ENCODE results near the gene CKLF.

The CKLF gene

GRCh38 chr16:66548068-66548467 lies 4.3 kb upstream of the CKLF start:
- no peak for TF ChIP-seq POLR2A (IDR thresholded peaks at IDR 0.05; ENCODE audit: low read depth, low read length)
- TF ChIP-seq POLR2AphosphoS5 (IDR thresholded peaks at IDR 0.05; ENCODE audit: low read depth, low read length): no peak
- TF ChIP-seq TAF1 (IDR thresholded peaks at IDR 0.05; ENCODE audit: borderline replicate concordance, low read depth, low read length): no peak
- FAIRE-seq (no peak), DNase-seq (ENCODE audit: insufficient read length) (no peak)

GRCh38 chr16:66548868-66549267 lies 3.5 kb upstream of the CKLF start:
- FAIRE-seq (no peak), DNase-seq (ENCODE audit: insufficient read length) (no peak)
- no peak for TF ChIP-seq POLR2A (IDR thresholded peaks at IDR 0.05; ENCODE audit: low read depth, low read length)
- TF ChIP-seq POLR2AphosphoS5 (IDR thresholded peaks at IDR 0.05; ENCODE audit: low read depth, low read length): no peak
- TF ChIP-seq TAF1 (IDR thresholded peaks at IDR 0.05; ENCODE audit: borderline replicate concordance, low read depth, low read length): no peak

DNA sequence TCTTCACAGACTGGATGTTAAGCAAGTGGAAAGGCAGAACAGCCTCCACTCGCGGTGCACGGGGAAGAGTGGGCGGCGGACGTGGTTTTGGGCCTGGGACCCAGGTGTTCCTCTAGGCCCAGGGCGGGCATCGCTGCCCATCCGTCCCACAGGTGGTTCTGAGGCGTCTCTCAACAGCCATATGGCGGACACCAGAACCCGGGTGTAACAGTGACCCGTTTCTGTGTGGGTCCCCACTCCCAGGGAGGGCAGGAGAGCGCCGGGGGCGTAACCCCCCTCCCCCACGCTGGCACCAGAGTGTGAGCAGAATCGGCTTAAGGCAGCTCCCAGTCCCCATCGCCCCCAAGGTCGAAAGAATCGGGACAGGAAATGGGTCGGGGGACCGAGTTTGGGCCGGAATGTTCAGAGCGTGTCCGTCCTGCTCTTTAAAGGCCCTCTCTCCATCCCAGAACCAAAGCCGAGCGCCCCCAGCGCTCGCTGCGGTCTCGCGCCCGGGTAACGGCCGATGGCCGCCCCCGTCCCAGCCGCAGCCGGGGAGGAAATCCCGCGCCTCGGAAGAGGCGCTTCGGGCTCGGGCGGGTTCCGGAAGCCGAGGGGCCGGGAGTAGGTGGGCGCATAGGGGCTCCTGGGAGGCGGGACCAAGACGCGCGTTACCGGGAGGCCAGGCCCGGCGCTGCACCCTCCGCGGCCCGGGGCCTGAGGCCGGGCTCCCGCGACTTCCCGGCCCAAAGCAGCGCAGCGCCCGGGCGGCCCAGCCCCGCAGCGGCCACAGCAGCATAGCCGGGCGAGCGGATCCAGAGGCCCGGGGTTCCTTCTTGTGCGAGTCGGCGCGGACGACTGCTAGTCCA lies 2.9 kb upstream of the CKLF start, which contains the start of gene TK2:
TK2 (minus strand) TSS at position 839 of the 848 bp plus-strand sequence; CDS start at position 778, 61 bp downstream.
- peak; percentile 61 for DNase-seq (ENCODE audit: insufficient read length)
- FAIRE-seq: peak; percentile 51
- TF ChIP-seq POLR2A (IDR thresholded peaks at IDR 0.05; ENCODE audit: low read depth, low read length) (peak; percentile 64; the same call in 1 of the 2 replicates), POLR2AphosphoS5 (IDR thresholded peaks at IDR 0.05; ENCODE audit: low read depth, low read length) (peak; percentile 18; the same call in 1 of the 2 replicates), TAF1 (IDR thresholded peaks at IDR 0.05; ENCODE audit: borderline replicate concordance, low read depth, low read length) (peak; percentile 39)

DNA sequence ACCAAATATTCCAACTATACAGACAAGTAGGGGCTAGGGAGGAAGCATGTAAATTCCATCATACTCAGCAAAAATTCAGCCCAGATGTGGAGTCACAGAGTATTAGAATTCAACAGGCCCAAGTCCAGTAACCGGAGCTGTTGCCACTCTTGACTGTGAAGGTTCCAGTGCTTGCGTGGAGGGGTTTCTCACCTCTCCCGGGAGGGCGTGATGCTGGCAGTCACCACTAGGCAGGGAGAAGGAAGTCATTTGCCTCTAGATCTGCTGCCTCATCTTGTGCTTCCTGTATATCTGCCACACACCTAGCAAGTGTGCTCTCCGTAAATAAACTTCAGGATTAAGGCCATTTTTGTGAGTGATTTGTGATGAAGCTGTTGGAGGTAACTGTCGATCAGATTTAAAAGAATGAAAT lies 1.0 kb upstream of the CKLF start:
- no peak for DNase-seq (ENCODE audit: insufficient read length)
- FAIRE-seq: peak; percentile 88
- TF ChIP-seq TAF1 (IDR thresholded peaks at IDR 0.05; ENCODE audit: borderline replicate concordance, low read depth, low read length) (no peak), POLR2A (IDR thresholded peaks at IDR 0.05; ENCODE audit: low read depth, low read length) (no peak; the same call in 1 of the 2 replicates), POLR2AphosphoS5 (IDR thresholded peaks at IDR 0.05; ENCODE audit: low read depth, low read length) (no peak; the same call in 1 of the 2 replicates)

DNA sequence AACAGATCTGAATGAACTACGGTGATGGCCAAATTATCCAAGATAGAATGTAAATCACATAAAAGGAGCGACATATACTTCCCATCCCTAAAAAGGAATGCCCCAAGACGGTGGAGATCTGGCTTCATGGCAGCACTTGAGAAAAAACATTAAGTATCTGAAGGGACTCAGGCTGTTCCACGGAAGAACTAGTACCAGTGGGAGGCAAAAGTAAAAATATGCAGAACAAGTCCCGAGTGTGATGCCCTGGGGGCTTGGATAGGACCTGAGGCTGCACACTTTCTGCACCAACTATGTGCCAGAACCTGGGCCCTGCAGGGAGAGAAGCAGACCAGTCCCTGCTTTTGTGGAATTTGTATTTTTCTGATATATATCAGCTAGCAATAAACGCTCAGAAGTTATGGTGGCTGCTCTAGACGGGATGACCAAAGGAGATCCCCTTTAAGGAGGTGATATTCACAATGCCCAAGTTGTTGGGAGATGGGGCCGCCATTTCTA lies 539 bp upstream of the CKLF start:
- DNase-seq (ENCODE audit: insufficient read length): no peak
- TF ChIP-seq POLR2AphosphoS5 (IDR thresholded peaks at IDR 0.05; ENCODE audit: low read depth, low read length): no peak
- no peak for TF ChIP-seq POLR2A (IDR thresholded peaks at IDR 0.05; ENCODE audit: low read depth, low read length)
- no peak for TF ChIP-seq TAF1 (IDR thresholded peaks at IDR 0.05; ENCODE audit: borderline replicate concordance, low read depth, low read length)
- no peak for FAIRE-seq

- FAIRE-seq: no peak
- TF ChIP-seq POLR2AphosphoS5 (IDR thresholded peaks at IDR 0.05; ENCODE audit: low read depth, low read length) (no peak), POLR2A (IDR thresholded peaks at IDR 0.05; ENCODE audit: low read depth, low read length) (no peak), TAF1 (IDR thresholded peaks at IDR 0.05; ENCODE audit: borderline replicate concordance, low read depth, low read length) (no peak)
- no peak for DNase-seq (ENCODE audit: insufficient read length)
Measured at GRCh38 chr16:66553223-66553622, 847 bp downstream of the CKLF start.

- FAIRE-seq (no peak), DNase-seq (ENCODE audit: insufficient read length) (no peak)
- TF ChIP-seq POLR2AphosphoS5 (IDR thresholded peaks at IDR 0.05; ENCODE audit: low read depth, low read length) (no peak), POLR2A (IDR thresholded peaks at IDR 0.05; ENCODE audit: low read depth, low read length) (no peak), TAF1 (IDR thresholded peaks at IDR 0.05; ENCODE audit: borderline replicate concordance, low read depth, low read length) (no peak)
Measured at GRCh38 chr16:66554021-66554420, 1.6 kb downstream of the CKLF start.

GRCh38 chr16:66554495-66554894 lies 2.1 kb downstream of the CKLF start:
- FAIRE-seq (no peak), DNase-seq (ENCODE audit: insufficient read length) (no peak)
- TF ChIP-seq POLR2A (IDR thresholded peaks at IDR 0.05; ENCODE audit: low read depth, low read length): no peak
- TF ChIP-seq TAF1 (IDR thresholded peaks at IDR 0.05; ENCODE audit: borderline replicate concordance, low read depth, low read length): no peak
- no peak for TF ChIP-seq POLR2AphosphoS5 (IDR thresholded peaks at IDR 0.05; ENCODE audit: low read depth, low read length)

DNA sequence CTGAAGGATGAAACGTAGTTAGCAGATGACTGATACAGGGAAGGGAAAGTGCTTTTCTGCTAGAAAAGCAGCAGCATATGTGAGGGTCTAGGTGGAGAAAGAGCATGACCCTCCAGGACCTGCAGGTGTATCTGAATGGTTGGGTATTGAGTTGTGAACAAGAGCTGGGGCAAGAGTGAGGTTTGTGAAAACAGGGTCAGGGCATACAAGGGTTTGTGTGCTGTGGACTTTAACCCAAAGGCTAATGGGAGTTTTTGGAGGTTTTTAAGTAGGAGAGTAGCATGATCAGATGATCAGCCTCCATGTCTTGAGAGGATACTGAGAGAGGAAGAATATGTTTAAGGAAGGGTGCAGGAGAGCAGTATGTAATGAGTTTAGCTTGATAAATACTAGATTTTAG lies 7.7 kb downstream of the CKLF start:
- DNase-seq (ENCODE audit: insufficient read length): no peak
- no peak for TF ChIP-seq TAF1 (IDR thresholded peaks at IDR 0.05; ENCODE audit: borderline replicate concordance, low read depth, low read length)
- TF ChIP-seq POLR2AphosphoS5 (IDR thresholded peaks at IDR 0.05; ENCODE audit: low read depth, low read length): no peak
- no peak for TF ChIP-seq POLR2A (IDR thresholded peaks at IDR 0.05; ENCODE audit: low read depth, low read length)
- FAIRE-seq: no peak

DNA sequence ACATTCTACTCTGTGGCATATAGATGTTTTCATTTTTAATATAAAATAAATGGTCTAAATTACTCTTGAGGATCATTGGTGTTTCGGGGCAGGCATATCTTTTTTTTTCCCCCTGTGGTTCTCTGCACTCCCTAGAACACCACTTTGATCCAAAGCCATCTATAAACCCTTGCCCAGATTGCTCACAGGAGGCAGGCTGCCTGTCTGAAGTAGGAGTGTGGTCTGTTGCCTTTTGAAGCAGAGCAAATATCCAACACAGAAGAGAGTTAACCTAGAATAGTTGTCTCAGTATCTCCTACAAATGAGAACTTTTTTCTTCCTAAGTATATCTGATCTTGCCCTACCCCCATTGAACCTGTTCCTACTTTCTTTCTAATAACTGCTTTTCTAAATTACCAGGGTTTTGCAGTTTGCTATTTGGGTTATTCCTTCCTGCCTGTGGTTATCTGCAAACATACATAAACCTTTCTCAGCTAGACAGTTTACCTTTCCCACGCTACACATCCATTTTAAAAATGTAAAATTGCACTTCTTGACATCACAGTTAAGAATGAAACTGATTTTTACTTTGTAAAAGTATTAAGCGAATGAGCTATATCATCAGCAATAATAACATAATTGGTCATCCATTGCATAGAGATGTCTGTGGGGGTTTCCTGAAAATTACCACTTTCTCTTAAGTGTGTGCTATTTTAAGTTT lies 9.2 kb downstream of the CKLF start:
- no peak for TF ChIP-seq TAF1 (IDR thresholded peaks at IDR 0.05; ENCODE audit: borderline replicate concordance, low read depth, low read length)
- TF ChIP-seq POLR2A (IDR thresholded peaks at IDR 0.05; ENCODE audit: low read depth, low read length): no peak
- no peak for TF ChIP-seq POLR2AphosphoS5 (IDR thresholded peaks at IDR 0.05; ENCODE audit: low read depth, low read length)
- DNase-seq (ENCODE audit: insufficient read length): no peak
- FAIRE-seq: no peak

DNA sequence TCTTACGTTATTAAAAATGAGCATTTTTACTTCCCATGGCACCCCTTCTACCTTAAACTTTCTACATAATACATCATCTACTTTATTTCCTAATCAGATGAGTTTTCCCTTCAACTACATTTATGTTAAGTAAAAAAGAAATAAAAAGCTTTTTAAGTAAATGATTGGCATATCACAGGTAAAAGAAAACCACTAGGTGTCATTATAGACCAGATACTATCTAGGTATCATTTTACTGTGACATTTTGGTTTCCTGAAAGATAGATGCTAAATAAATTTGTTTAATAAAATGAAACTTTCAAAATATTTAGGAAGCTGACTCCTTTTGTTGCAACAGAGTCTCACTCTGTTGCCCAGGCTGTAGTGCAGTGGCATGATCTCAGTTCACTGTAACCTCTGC lies 10.0 kb downstream of the CKLF start:
- TF ChIP-seq POLR2A (IDR thresholded peaks at IDR 0.05; ENCODE audit: low read depth, low read length) (no peak), TAF1 (IDR thresholded peaks at IDR 0.05; ENCODE audit: borderline replicate concordance, low read depth, low read length) (no peak), POLR2AphosphoS5 (IDR thresholded peaks at IDR 0.05; ENCODE audit: low read depth, low read length) (no peak)
- DNase-seq (ENCODE audit: insufficient read length) (no peak), FAIRE-seq (no peak)
